ENCODE measurements around the gene RELT.
"Not testable (repeated sequence)": the region's sequence is repeated elsewhere in the genome, so short reads cannot be mapped to it uniquely, and the experiment has no call there.

RELT gene

DNA sequence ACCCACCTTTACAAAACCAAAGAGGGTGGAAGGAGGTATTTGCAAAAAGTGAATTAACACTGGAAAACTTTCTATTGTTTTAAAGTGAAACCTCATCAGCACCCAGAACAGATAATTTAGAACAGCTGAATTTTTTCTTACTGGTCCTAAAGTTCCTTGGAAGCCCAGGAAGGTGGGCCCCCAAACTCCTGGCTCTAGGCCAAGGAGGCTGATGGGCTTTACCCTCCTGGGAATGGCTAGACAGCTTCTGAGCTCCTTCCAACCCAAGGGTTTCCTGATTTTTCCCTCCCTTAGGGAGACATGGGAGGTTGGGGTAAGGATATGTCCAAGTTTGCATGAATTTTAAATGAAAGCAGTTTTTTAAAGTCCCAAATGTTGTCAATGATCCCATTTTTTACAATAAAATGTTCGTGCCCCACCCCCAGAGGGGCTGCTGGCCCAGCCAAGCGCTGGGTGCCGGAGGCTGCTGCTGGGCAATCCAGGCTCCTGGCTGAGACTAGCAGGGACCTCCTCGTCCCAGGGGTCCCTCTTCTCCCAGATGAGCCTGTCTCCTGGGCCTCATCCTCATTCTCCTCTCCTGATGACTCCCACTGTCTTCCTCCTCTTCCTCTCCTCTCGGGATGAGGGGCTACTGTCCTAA, 28.4 kb downstream of the RELT start:
- no peak for DNase-seq (ENCODE audit: low read depth)

DNA sequence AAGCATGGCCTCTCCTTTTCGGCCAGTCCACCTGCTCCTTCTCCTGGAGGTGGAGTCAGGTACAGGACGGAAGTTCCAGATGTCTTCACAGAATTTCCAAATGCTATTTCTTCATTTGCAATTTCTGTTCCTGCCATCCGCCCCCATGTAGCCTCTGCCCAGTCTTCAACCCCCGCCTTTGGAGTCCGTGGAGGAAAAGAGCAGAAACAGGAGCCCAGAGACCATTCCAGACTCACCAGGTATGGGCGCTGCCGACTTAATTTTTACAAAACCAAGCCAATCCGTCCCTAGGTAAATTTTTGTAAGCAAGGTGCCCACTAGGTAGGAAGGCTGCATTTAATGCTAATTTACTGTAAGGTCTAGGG, 28.9 kb downstream of the RELT start:
- no peak for DNase-seq (ENCODE audit: low read depth)

DNA sequence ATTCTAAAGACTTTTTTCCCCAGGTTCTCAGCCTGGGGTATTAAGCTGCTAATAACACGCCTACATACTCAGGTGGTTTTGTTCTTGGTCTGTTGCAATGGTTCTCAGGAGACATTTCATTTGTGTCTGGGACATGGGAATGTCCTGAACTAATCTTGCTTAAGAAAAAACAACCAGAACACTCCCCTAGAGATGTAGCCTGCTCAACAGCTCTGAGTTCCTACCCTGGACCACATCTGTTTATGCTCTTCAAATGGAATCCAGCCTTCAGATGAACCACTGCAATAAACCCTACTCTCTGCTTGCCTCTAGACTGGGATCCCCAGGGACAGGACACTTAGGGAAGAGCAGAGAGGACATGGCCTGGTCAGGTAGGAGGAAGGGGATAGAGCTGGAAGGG, 29.9 kb downstream of the RELT start:
- no peak for DNase-seq (ENCODE audit: low read depth)

DNA sequence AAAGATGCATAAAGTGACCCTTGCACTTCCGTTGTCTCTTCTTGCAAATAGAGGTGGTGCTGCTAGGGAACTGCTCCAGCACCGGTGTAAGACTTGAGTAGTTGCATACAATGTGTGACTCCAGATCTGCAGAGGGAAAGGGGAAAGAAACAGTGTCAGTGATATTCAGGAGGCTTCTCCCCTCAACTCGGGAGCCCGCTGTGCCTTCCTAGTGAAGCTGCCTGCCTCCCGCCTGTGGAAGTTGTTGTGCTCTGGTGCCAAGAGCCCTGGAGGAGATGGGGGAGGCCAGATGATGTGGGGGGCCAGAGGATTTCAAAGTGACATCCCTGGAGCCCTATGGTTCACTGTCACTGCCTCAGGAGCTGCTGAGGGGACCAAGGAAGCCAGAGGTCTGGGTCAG, 30.4 kb downstream of the RELT start:
- DNase-seq (ENCODE audit: low read depth) = no peak

GRCh38 chr11:73409431-73409830, 33.2 kb downstream of the RELT start:
- DNase-seq (ENCODE audit: low read depth) = no peak

DNA sequence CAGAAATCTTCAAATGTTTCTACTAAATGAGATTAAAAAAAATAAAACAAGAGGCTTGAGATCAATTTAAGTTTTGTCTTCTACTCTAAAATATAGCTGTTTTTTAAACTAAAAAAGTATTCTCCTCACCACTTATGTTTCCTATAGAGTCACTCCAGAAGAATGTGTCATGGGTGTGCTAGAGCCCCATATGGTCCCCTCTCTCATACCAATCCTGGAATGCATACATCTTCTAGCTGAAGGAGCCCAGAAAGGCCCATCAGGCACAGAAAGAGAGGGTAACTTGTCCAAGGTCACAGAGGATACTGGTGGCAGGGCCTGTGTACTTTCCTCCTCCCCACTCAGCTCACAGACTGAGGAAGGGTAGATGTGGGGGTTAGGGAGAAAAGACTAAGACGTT, 34.4 kb downstream of the RELT start:
- no peak for DNase-seq (ENCODE audit: low read depth)

DNA sequence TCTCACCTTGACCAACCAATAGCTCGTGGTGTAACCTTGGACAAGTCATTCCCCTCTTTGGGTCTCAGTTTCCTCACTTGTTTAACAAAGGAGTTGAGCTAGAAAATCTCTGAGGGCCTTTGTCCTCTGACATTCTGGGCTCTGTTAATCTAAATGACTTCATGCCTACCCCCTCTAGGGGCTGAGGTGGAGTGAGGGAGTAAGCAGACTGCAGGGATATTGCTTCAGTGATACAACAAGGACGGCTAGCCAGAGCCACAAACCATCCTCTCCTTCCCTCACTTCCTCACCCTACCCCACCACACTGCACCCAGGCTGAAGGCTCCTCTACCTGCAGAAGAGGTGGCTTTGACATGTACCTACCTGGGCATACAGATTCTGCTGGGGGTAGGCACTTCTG, 34.8 kb downstream of the RELT start:
- DNase-seq (ENCODE audit: low read depth) = no peak

GRCh38 chr11:73412308-73412707, 36.1 kb downstream of the RELT start:
- no peak for DNase-seq (ENCODE audit: low read depth)

GRCh38 chr11:73413256-73413655, 37.1 kb downstream of the RELT start:
- no peak for DNase-seq (ENCODE audit: low read depth)

DNA sequence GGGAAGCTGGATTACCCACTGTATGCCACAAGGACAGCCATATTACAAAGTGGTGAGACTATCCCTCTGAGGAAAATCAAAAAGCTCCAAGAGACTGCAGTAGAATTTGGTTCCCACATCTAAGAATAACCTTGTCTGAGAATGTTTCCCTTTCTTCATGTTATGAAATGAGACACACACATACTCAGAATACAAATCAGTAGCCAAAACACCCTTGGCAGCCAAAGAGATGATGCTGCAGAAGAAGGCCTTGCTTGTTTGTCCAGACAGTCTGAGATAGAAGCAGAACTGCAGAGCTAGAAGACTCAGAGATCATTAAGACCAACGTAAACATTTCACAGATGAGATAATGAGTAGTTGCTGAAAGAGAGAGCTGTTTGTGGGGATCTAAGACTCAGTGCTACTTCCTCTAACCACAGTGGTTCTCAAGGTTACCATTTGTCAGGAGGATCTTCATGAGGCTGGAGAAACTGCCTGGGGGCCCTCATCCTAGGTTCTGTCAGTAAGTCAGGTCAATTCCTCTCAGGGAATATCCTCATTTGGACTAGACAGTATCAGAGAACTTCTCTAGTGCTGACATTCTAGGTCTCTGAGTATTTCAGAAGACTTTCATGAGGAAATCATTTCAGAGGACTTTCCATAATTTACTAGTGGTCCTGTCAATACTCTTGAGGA, 38.9 kb downstream of the RELT start:
- DNase-seq (ENCODE audit: low read depth) = no peak

DNA sequence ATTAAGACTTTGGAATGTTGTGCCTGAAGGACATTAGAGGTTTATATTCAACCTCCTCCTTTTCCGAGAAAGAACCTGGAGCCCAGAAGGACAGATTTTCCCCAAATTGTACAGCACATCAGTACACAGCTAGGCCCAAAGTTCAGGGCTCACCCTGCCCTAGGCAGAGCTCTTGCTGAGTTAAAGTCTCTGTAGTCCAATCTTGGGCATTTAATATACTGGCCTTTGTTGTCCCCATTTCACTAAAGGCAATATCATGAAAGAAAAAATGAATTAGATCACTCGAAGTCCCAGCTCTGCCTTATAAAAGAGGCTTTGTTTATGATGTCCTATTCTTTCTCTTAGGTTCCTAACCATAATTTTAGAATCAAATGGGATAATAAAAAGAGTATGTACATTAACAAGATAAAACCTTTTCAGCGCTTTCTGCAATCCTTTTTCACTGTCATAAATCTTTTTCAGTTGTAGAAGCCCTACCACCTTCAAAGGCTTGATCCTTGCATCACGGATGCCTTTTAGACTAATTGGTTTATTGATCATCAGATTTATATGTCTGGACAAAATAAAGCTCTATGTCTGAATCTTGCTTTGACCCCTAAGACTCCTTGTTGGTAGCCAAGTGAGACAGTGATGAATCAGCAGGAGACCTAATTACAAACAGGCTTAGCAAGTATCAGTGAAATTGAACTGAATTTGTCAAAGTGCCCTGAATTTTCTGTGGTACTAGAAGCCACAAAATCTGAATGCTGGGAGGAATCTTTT, 39.8 kb downstream of the RELT start:
- no peak for DNase-seq (ENCODE audit: low read depth)

- DNase-seq (ENCODE audit: low read depth) = no peak
These were observed 40.6 kb downstream of the RELT start for GRCh38 chr11:73416786-73417185.

GRCh38 chr11:73420136-73420535, 43.9 kb downstream of the RELT start:
- no peak for DNase-seq (ENCODE audit: low read depth)

DNA sequence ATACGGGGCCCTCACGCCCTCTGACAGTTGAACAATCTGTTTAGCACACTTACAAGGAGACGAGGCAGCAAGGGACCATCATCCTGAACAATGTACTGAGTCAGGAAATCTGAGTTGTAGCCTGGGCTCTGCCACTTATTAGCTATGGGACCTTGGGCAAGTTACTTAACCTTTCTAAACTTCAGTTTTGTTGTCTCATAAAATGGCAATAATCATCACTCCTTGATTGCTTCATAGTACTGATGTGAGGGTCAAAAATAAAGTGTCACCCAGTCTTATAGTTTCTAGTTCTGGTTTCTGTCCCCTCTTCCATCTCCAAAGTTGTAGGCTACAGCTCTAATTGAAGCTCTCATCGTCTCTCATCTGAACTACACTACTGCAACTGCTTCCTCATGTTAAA, 46.7 kb downstream of the RELT start:
- DNase-seq (ENCODE audit: low read depth) = no peak

DNA sequence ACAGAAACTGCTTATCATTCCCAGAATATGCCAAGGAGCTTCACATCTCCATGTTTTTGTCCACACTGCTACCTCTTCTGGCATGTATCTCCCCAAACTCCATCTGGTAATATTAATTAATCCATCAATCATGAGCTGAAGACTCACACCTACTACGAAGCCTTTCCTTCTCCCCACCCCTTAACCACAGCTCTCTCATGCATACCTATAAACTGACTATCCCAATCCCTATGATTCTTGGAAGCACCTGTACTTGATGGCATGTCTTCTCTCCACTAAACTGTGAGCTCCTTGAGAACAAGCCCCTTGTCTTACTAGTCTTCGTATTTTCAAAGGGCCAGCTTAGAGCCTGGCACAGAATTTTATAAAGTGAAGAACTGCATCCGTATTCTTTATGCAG, 47.3 kb downstream of the RELT start:
- no peak for DNase-seq (ENCODE audit: low read depth)

- DNase-seq (ENCODE audit: low read depth) = no peak
These were observed 48.9 kb downstream of the RELT start for GRCh38 chr11:73425108-73425507.

DNA sequence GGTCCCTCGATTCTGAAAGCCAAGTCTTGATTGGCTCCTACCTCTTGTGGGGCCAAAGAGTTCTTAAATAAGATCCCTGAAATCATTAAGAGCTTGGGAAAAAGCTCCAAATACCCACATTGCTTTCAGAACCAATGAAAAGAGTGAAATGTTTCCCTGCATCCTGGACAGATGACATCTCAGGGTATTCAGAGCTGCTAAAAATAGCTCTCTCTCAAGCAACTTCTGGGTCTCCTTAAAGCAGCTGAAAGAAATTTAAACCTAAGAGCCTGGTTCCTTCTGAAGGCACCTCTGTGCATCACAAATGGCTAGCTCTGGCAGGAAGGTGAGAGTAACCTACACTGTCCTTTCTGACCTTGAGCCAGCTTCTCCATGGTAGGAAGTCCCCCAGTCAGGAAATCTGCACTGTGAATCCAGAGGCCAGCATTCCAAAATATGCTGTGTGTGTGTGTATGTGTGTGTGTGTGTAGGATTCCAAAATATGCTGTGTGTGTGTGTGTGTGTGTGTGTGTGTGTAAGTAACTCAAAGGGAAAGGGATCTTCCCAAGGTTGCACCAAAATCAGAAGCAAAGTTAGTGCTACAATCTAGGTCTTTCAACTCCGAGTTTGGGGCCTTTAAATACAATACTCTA, 50.1 kb downstream of the RELT start:
- no peak for DNase-seq (ENCODE audit: low read depth)

- no peak for DNase-seq (ENCODE audit: low read depth)
These were observed 52.0 kb downstream of the RELT start for GRCh38 chr11:73428227-73428626.

DNA sequence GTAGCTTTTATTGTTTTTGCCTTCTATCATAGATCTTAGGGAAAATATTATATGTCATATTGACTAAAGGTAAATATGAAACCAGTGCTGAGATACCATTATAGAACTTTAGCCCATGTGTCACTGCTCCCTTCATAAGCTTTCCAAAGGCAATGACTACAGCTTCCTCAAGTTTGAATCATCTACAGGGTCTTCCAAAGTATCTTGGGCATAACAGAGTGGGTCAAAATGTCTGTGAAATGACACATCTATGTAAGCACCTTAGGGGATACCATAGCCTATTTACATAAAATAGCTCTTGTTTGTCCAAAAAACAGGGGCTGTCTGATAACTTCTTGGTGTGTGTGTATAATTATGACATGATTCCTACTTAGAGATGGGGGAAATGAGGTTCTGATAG, 52.5 kb downstream of the RELT start:
- no peak for DNase-seq (ENCODE audit: low read depth)

GRCh38 chr11:73429121-73429750, 53.0 kb downstream of the RELT start:
- DNase-seq (ENCODE audit: low read depth) = no peak

DNA sequence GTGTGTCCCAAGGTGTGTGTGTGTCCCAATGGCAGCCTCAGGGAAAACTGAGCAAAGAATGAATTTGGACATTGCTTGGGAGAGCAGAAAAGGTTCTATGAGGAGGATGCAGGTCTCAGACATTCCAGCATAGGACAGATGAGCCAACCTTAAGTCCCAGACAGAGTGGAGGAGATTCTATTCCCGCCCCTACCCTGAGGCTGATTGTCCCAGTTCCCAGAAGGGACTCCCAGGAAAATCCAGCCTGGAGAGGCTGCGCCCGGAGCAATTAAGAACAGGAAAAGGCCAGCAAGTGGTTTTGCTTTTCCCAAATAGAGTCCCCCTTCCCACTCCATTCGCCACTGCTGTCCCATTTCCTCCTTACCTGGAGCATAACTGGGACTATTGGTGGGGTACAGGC, 54.1 kb downstream of the RELT start:
- DNase-seq (ENCODE audit: low read depth) = no peak

DNA sequence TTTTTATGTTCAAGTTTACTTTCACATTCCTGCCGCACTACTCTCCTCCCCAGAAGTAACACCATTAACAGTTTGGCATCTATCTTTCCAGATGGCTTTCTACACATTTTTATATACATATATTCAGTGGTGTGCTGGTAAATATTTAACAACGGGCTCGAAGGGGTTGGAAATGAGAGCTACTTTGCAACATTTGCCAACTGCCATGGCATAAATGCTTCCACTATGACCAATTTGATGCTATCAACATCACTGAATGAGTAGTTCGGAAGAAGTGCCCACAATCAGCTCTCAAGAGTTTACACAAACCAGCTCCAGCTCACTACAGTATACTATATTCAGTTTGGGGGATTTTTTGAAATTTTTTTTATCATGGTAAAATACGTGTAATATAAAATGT, 55.2 kb downstream of the RELT start:
- no peak for DNase-seq (ENCODE audit: low read depth)

- not testable (repeated sequence) for DNase-seq (ENCODE audit: low read depth)
These were observed 60.7 kb downstream of the RELT start for GRCh38 chr11:73436859-73437258.

Data from activated T-cell treated with anti-CD3 and anti-CD28 coated beads for 24 hours (primary cell).